K562 (cell line): ENCODE measurements around the gene NFE2. TPM values are rescaled to one million over a fixed set of nuclear protein-coding genes. Genes with fewer than 3 reads are reported as not detected.

Experiments used
- CBX3 ChIP-seq, 2 experiments: IDR thresholded peaks; 1 replicate in 1 of 2; 2 replicates in 1 of 2; pipeline ENCODE4 v1.6.1; 2012; ENCODE audit warnings: inconsistent platforms in 2 of 2, low read length in 2 of 2, borderline replicate concordance in 1 of 2, control low read depth in 1 of 2
- ERF ChIP-seq: fragments of 450-650 bp; formaldehyde crosslinking; IDR thresholded peaks from 2 replicates; pipeline ENCODE4 v1.4.0; 2020; ENCODE audit warnings: mild to moderate bottlenecking, mixed read lengths
- GABPB2 ChIP-seq: fragments of 250-450 bp; sonication (Bioruptor Pico); conservative IDR thresholded peaks from 2 replicates; pipeline ENCODE4 v1.5.1; 2021; ENCODE audit warnings: mild to moderate bottlenecking
- HDAC3 ChIP-seq: fragments of 450-650 bp; IDR thresholded peaks from 2 replicates; pipeline ENCODE4 v1.6.1; 2018; ENCODE audit warnings: borderline replicate concordance, mild to moderate bottlenecking, moderate library complexity; ENCODE audit not compliant: partially characterized antibody
- HMBOX1 ChIP-seq: sonication (generic); IDR thresholded peaks from 2 replicates; pipeline ENCODE4 v1.6.1; 2016
- ILK ChIP-seq: fragments of 450-650 bp; IDR thresholded peaks from 2 replicates; pipeline ENCODE4 v1.6.1; 2016; ENCODE audit warnings: missing genetic modification characterization, low read depth, mild to moderate bottlenecking, missing compliant biosample characterization, moderate library complexity, borderline replicate concordance
- KAT8 ChIP-seq: fragments of 450-650 bp; IDR thresholded peaks from 2 replicates; pipeline ENCODE4 v1.6.1; 2016; ENCODE audit warnings: low read depth, mild to moderate bottlenecking
- MCM3 ChIP-seq: fragments of 450-650 bp; IDR thresholded peaks from 2 replicates; pipeline ENCODE4 v1.6.1; 2016
- MTA3 ChIP-seq: fragments of 450-650 bp; formaldehyde crosslinking; IDR thresholded peaks from 2 replicates; pipeline ENCODE4 v1.6.1; 2017; ENCODE audit warnings: mild to moderate bottlenecking, borderline replicate concordance
- MYBL2 ChIP-seq, 2 experiments: fragments of 450-650 bp in 1 of 2; sonication (generic) in 1 of 2; formaldehyde crosslinking in 1 of 2; IDR thresholded peaks; 2 replicates each; pipeline versions ENCODE4 v1.6.1 to v1.8.1; 2017 to 2022; ENCODE audit warnings: borderline replicate concordance in 1 of 2, inconsistent platforms in 1 of 2, low read depth in 1 of 2, mild to moderate bottlenecking in 1 of 2, missing genetic modification reagents in 1 of 2, moderate library complexity in 1 of 2
- NFIX ChIP-seq: fragments of 250-450 bp; sonication (Bioruptor Pico); IDR thresholded peaks from 2 replicates; pipeline ENCODE4 v1.4.0; 2020; ENCODE audit warnings: low read depth, mild to moderate bottlenecking, moderate library complexity
- PATZ1 ChIP-seq: fragments of 250-450 bp; sonication (Bioruptor Pico); IDR thresholded peaks from 2 replicates; pipeline ENCODE4 v1.5.0; 2020; ENCODE audit warnings: mild to moderate bottlenecking, borderline replicate concordance
- POLR3G ChIP-seq: IDR thresholded peaks from 2 replicates; pipeline ENCODE4 v1.6.1; 2011; ENCODE audit not compliant: insufficient read length, insufficient replicate concordance; ENCODE audit errors: extremely low read depth
- RBFOX2 ChIP-seq: fragments of 200-400 bp; formaldehyde crosslinking; IDR thresholded peaks from 2 replicates; pipeline ENCODE4 v1.6.1; 2017; ENCODE audit warnings: low read depth, mild to moderate bottlenecking, low read length, moderate library complexity
- SAFB ChIP-seq: fragments of 200-400 bp; formaldehyde crosslinking; IDR thresholded peaks from 2 replicates; pipeline ENCODE4 v1.6.1; 2017; ENCODE audit warnings: low read depth, low read length, borderline replicate concordance
- SMARCB1 ChIP-seq: IDR thresholded peaks from 2 replicates; pipeline ENCODE4 v1.6.1; 2011; ENCODE audit warnings: improper control_type of control experiment, low read depth; ENCODE audit not compliant: insufficient read length
- SP1 ChIP-seq: sonication (generic); formaldehyde crosslinking; IDR thresholded peaks from 2 replicates; pipeline ENCODE4 v1.8.1; 2022; ENCODE audit warnings: mild to moderate bottlenecking, missing genetic modification reagents
- TAL1 ChIP-seq: fragments of 450-650 bp; IDR thresholded peaks from 2 replicates; pipeline ENCODE4 v1.6.1; 2016; ENCODE audit warnings: mild to moderate bottlenecking
- USF1 ChIP-seq: sonication (generic); formaldehyde crosslinking; IDR thresholded peaks from 2 replicates; pipeline ENCODE4 v1.9.0; 2022; ENCODE audit warnings: mild to moderate bottlenecking, missing genetic modification reagents
- ZEB2 ChIP-seq: fragments of 450-650 bp; IDR thresholded peaks from 2 replicates; pipeline ENCODE4 v1.6.1; 2016
- ZNF224 ChIP-seq: sonication (generic); formaldehyde crosslinking; IDR thresholded peaks from 2 replicates; pipeline ENCODE4 v1.8.0; 2022; ENCODE audit warnings: mild to moderate bottlenecking, missing genetic modification reagents
- ZNF24 ChIP-seq: fragments of 450-650 bp; IDR thresholded peaks from 2 replicates; pipeline ENCODE4 v1.6.1; 2016
- ZNF589 ChIP-seq: fragments of 200-800 bp; sonication (Bioruptor generic); IDR thresholded peaks from 2 replicates; pipeline ENCODE4 v1.6.1; 2016; ENCODE audit warnings: low read depth, missing genetic modification characterization, missing compliant biosample characterization
- ZNF655 ChIP-seq: fragments of 250-450 bp; sonication (Bioruptor Pico); IDR thresholded peaks from 2 replicates; pipeline ENCODE4 v1.5.0; 2021
- polyA plus RNA-seq, 8 experiments: library from polyadenylated mRNA; depleted of rRNA in 4 of 8; stranded (reverse) in 5 of 8; unstranded in 3 of 8; fragments of >200 nt; fragmentation: Nextera tagmentation in 2 of 8; fragmentation: Illumina TruSeq in 1 of 8; extraction: Ambion mirVana in 2 of 8; extraction: Trizol in 1 of 8; gene quantifications; 2 replicates each; pipeline versions ENCODE4 v1.2.1 to v1.2.3, GENCODE V29; 2011 to 2014; ENCODE audit warnings: inconsistent platforms in 1 of 8, missing spikeins in 1 of 8
- total RNA-seq, 7 experiments: library from RNA; depleted of rRNA in 6 of 7; stranded (reverse); fragments of >200 nt in 6 of 7; fragmentation: Illumina TruSeq in 2 of 7; extraction: Trizol in 2 of 7; gene quantifications; 2 replicates each; pipeline versions ENCODE4 v1.2.1 to v1.2.3, GENCODE V29; 2011 to 2021; ENCODE audit warnings: low replicate concordance in 1 of 7

Gene NFE2
- total and polyA plus RNA-seq, 9 of the 15 experiments (the other 6 are each of a cell fraction or from before 2014, with no cell fraction given) = 12.3 to 282 (median 208) TPM

GRCh38 chr12:54324617-54325441 lies 24.0 kb upstream of the NFE2 start, which contains the start of gene COPZ1 (continued):
- TF ChIP-seq ILK (tag) (no peak), ERF (CRISPR knock-in tag) (peak; percentile 85), MTA3 (peak; percentile 56), HDAC3 (no peak), RBFOX2 (peak; percentile 91), MYBL2 (IDR thresholded peaks at IDR 0.05; ENCODE audit: low read depth) (no peak), MYBL2 (CRISPR knock-in tag; IDR thresholded peaks at IDR 0.05; ENCODE audit: borderline replicate concordance) (no peak), ZNF24 (no peak; the same call in 1 of the 2 replicates), PATZ1 (CRISPR knock-in tag) (no peak), SAFB (no peak), HMBOX1 (peak; percentile 66), ZEB2 (no peak), NFIX (CRISPR knock-in tag) (no peak), ZNF589 (CRISPR knock-in tag) (no peak), SP1 (CRISPR knock-in tag) (peak; percentile 93), TAL1 (peak; percentile 21; the same call in 1 of the 2 replicates), SMARCB1 (no peak), KAT8 (no peak), ZNF655 (CRISPR knock-in tag) (no peak), MCM3 (no peak), CBX3 (IDR thresholded peaks at IDR 0.05; ENCODE audit: borderline replicate concordance in 1 of 2, low read length in 2 of 2) (peak in 1 of 2 experiments; percentile 79; a peak in 2 of 3 replicates), POLR3G (no peak), USF1 (CRISPR knock-in tag) (peak; percentile 91), ZNF224 (CRISPR knock-in tag) (no peak), GABPB2 (CRISPR knock-in tag) (no peak)
